Measurements from ENCODE around the gene CACNA1D. TPM values are rescaled to one million over a fixed set of nuclear protein-coding genes. Genes with fewer than 3 reads are reported as not detected.

Gene CACNA1D
- total and polyA plus RNA-seq, 7 experiments from 2014 or later = 0.61 to 2.0 (median 0.70) TPM; not detected in 4

GRCh38 chr3:53817211-53817610, 322.8 kb downstream of the CACNA1D start:
- intact Hi-C loops (cut with micrococcal nuclease) = no loop called here
- Histone ChIP-seq H3K27ac (ENCODE audit: low read depth, low read length) (no peak overlapping the region), H3K9me3 (ENCODE audit: control insufficient read depth in 2 of 3, low read length in 3 of 3) (no peaks in the 10 kb centered on the region), H3K4me3 (ENCODE audit: low read length) (no peak overlapping the region), H3K27me3 (ENCODE audit: control insufficient read depth in 2 of 2, insufficient read depth in 2 of 2, low read length in 2 of 2) (no peaks in the 10 kb centered on the region), H3K36me3 (ENCODE audit: control insufficient read depth in 2 of 3, insufficient read depth in 3 of 3, low read length in 3 of 3) (no peaks in the 10 kb centered on the region), H3K4me1 (ENCODE audit: control insufficient read depth in 2 of 2, insufficient read depth in 2 of 2, low read length in 2 of 2) (no peaks in the 10 kb centered on the region)
- Mint-ChIP-seq H3K4me1 (peaks cover 0 to 6% (median 4%) of the 10 kb centered on the region in 7 donors), H3K27ac (no peak overlapping the region), H3K4me3 (no peak overlapping the region), H3K36me3 (no peaks in the 10 kb centered on the region), H3K9me3 (no peaks in the 10 kb centered on the region), H3K27me3 (peaks cover 0 to 18% (median 3%) of the 10 kb centered on the region in 5 donors)
- ATAC-seq (no peak), DNase-seq (peak in 1 of 9 donors; percentile 0)
- CTCF ChIA-PET = no interaction called here
- POLR2A ChIA-PET = no interaction called here

GRCh38 chr3:53817809-53818208, 323.4 kb downstream of the CACNA1D start:
- H3K36me3 Mint-ChIP-seq = no peaks in the 10 kb centered on the region
- CTCF ChIA-PET = no interaction called here
- H3K27me3 ChIP-seq (ENCODE audit: control insufficient read depth in 2 of 2, insufficient read depth in 2 of 2, low read length in 2 of 2) = no peaks in the 10 kb centered on the region
- intact Hi-C loops (cut with micrococcal nuclease) = no loop called here
- peaks cover 0 to 6% (median 4%) of the 10 kb centered on the region in 7 donors for H3K4me1 Mint-ChIP-seq
- H3K36me3 ChIP-seq (ENCODE audit: control insufficient read depth in 2 of 3, insufficient read depth in 3 of 3, low read length in 3 of 3) = no peaks in the 10 kb centered on the region
- no peak for ATAC-seq
- H3K27ac Mint-ChIP-seq = no peak overlapping the region
- no peaks in the 10 kb centered on the region for H3K9me3 Mint-ChIP-seq
- no peaks in the 10 kb centered on the region for H3K4me1 ChIP-seq (ENCODE audit: control insufficient read depth in 2 of 2, insufficient read depth in 2 of 2, low read length in 2 of 2)
- H3K4me3 ChIP-seq (ENCODE audit: low read length) = no peak overlapping the region
- H3K9me3 ChIP-seq (ENCODE audit: control insufficient read depth in 2 of 3, low read length in 3 of 3) = no peaks in the 10 kb centered on the region
- H3K4me3 Mint-ChIP-seq = peak overlapping the region in 1 of 10 donors; percentile 8
- POLR2A ChIA-PET = no interaction called here
- no peak for DNase-seq
- H3K27me3 Mint-ChIP-seq = peaks cover 0 to 18% (median 3%) of the 10 kb centered on the region in 5 donors
- no peak overlapping the region for H3K27ac ChIP-seq (ENCODE audit: low read depth, low read length)

- H3K36me3 Mint-ChIP-seq = no peaks in the 10 kb centered on the region
- ATAC-seq (no peak), DNase-seq (peak in 1 of 9 donors; percentile 13)
- Histone ChIP-seq H3K27me3 (ENCODE audit: control insufficient read depth in 2 of 2, insufficient read depth in 2 of 2, low read length in 2 of 2) (no peaks in the 10 kb centered on the region), H3K27ac (ENCODE audit: low read depth, low read length) (no peak overlapping the region), H3K9me3 (ENCODE audit: control insufficient read depth in 2 of 3, low read length in 3 of 3) (no peaks in the 10 kb centered on the region), H3K4me1 (ENCODE audit: control insufficient read depth in 2 of 2, insufficient read depth in 2 of 2, low read length in 2 of 2) (no peaks in the 10 kb centered on the region), H3K4me3 (ENCODE audit: low read length) (no peak overlapping the region), H3K36me3 (ENCODE audit: control insufficient read depth in 2 of 3, insufficient read depth in 3 of 3, low read length in 3 of 3) (no peaks in the 10 kb centered on the region)
- no peak overlapping the region for H3K27ac Mint-ChIP-seq
- CTCF ChIA-PET = no interaction called here
- intact Hi-C loops (cut with micrococcal nuclease) = no loop called here
- H3K4me3 Mint-ChIP-seq = peak overlapping the region in 1 of 10 donors; percentile 8
- POLR2A ChIA-PET = no interaction called here
- H3K4me1 Mint-ChIP-seq = peaks cover 0 to 6% (median 4%) of the 10 kb centered on the region in 7 donors
- H3K27me3 Mint-ChIP-seq = peaks cover 0 to 18% (median 3%) of the 10 kb centered on the region in 5 donors
- no peaks in the 10 kb centered on the region for H3K9me3 Mint-ChIP-seq
These were observed 324.1 kb downstream of the CACNA1D start for GRCh38 chr3:53818221-53819162.

- peaks cover 0 to 6% (median 4%) of the 10 kb centered on the region in 7 donors for H3K4me1 Mint-ChIP-seq
- intact Hi-C loops (cut with micrococcal nuclease) = no loop called here
- Histone ChIP-seq H3K27me3 (ENCODE audit: control insufficient read depth in 2 of 2, insufficient read depth in 2 of 2, low read length in 2 of 2) (no peaks in the 10 kb centered on the region), H3K27ac (ENCODE audit: low read depth, low read length) (no peak overlapping the region), H3K4me1 (ENCODE audit: control insufficient read depth in 2 of 2, insufficient read depth in 2 of 2, low read length in 2 of 2) (no peaks in the 10 kb centered on the region), H3K4me3 (ENCODE audit: low read length) (no peak overlapping the region), H3K36me3 (ENCODE audit: control insufficient read depth in 2 of 3, insufficient read depth in 3 of 3, low read length in 3 of 3) (no peaks in the 10 kb centered on the region), H3K9me3 (ENCODE audit: control insufficient read depth in 2 of 3, low read length in 3 of 3) (no peaks in the 10 kb centered on the region)
- no peak overlapping the region for H3K27ac Mint-ChIP-seq
- no peaks in the 10 kb centered on the region for H3K9me3 Mint-ChIP-seq
- ChIA-PET POLR2A (no interaction called here), CTCF (no interaction called here)
- ATAC-seq (no peak), DNase-seq (peak in 1 of 9 donors; percentile 7)
- H3K4me3 Mint-ChIP-seq = no peak overlapping the region
- no peaks in the 10 kb centered on the region for H3K36me3 Mint-ChIP-seq
- H3K27me3 Mint-ChIP-seq = peaks cover 0 to 22% (median 0%) of the 10 kb centered on the region in 5 donors
These were observed 324.9 kb downstream of the CACNA1D start for GRCh38 chr3:53819163-53819868.

GRCh38 chr3:53820084-53820483, 325.7 kb downstream of the CACNA1D start:
- H3K4me3 Mint-ChIP-seq = no peak overlapping the region
- peaks cover 0 to 30% (median under 1%) of the 10 kb centered on the region in 5 donors for H3K27me3 Mint-ChIP-seq
- Histone ChIP-seq H3K27ac (ENCODE audit: low read depth, low read length) (no peak overlapping the region), H3K4me3 (ENCODE audit: low read length) (no peak overlapping the region), H3K27me3 (ENCODE audit: control insufficient read depth in 2 of 2, insufficient read depth in 2 of 2, low read length in 2 of 2) (no peaks in the 10 kb centered on the region), H3K36me3 (ENCODE audit: control insufficient read depth in 2 of 3, insufficient read depth in 3 of 3, low read length in 3 of 3) (no peaks in the 10 kb centered on the region), H3K4me1 (ENCODE audit: control insufficient read depth in 2 of 2, insufficient read depth in 2 of 2, low read length in 2 of 2) (no peaks in the 10 kb centered on the region), H3K9me3 (ENCODE audit: control insufficient read depth in 2 of 3, low read length in 3 of 3) (no peaks in the 10 kb centered on the region)
- CTCF ChIA-PET = no interaction called here
- DNase-seq (peak in 1 of 9 donors; percentile 3), ATAC-seq (no peak)
- H3K36me3 Mint-ChIP-seq = no peaks in the 10 kb centered on the region
- intact Hi-C loops (cut with micrococcal nuclease) = no loop called here
- no peak overlapping the region for H3K27ac Mint-ChIP-seq
- H3K9me3 Mint-ChIP-seq = peaks cover 0 to 4% (median 0%) of the 10 kb centered on the region in 11 donors
- POLR2A ChIA-PET = no interaction called here
- H3K4me1 Mint-ChIP-seq = peaks cover 0 to 6% (median 4%) of the 10 kb centered on the region in 7 donors

- Histone ChIP-seq H3K4me1 (ENCODE audit: control insufficient read depth in 2 of 2, insufficient read depth in 2 of 2, low read length in 2 of 2) (no peaks in the 10 kb centered on the region), H3K36me3 (ENCODE audit: control insufficient read depth in 2 of 3, insufficient read depth in 3 of 3, low read length in 3 of 3) (no peaks in the 10 kb centered on the region), H3K4me3 (ENCODE audit: low read length) (no peak overlapping the region), H3K9me3 (ENCODE audit: control insufficient read depth in 2 of 3, low read length in 3 of 3) (no peaks in the 10 kb centered on the region), H3K27ac (ENCODE audit: low read depth, low read length) (no peak overlapping the region), H3K27me3 (ENCODE audit: control insufficient read depth in 2 of 2, insufficient read depth in 2 of 2, low read length in 2 of 2) (no peaks in the 10 kb centered on the region)
- H3K27ac Mint-ChIP-seq = no peak overlapping the region
- ChIA-PET POLR2A (no interaction called here), CTCF (no interaction called here)
- H3K27me3 Mint-ChIP-seq = peaks cover 0 to 32% (median 6%) of the 10 kb centered on the region in 5 donors
- peaks cover 0 to 6% (median 4%) of the 10 kb centered on the region in 7 donors for H3K4me1 Mint-ChIP-seq
- peaks cover 0 to 5% (median 0%) of the 10 kb centered on the region in 11 donors for H3K9me3 Mint-ChIP-seq
- H3K4me3 Mint-ChIP-seq = no peak overlapping the region
- ATAC-seq (no peak), DNase-seq (no peak)
- intact Hi-C loops (cut with micrococcal nuclease) = no loop called here
- no peaks in the 10 kb centered on the region for H3K36me3 Mint-ChIP-seq
These were observed 326.6 kb downstream of the CACNA1D start for GRCh38 chr3:53820756-53821580.

Measured in naive thymus-derived CD4-positive, alpha-beta T cell (primary cell).